Ishikawa (cell line): ENCODE results near the gene RNPEPL1.

Experiments
- CEBPB ChIP-seq: IDR thresholded peaks from 2 replicates; pipeline ENCODE4 v1.6.1; 2012
- EP300 ChIP-seq: IDR thresholded peaks from 2 replicates; pipeline ENCODE4 v1.6.1; 2012; ENCODE audit warnings: borderline replicate concordance
- TAF1 ChIP-seq: IDR thresholded peaks from 2 replicates; pipeline ENCODE4 v1.6.1; 2012; ENCODE audit warnings: low read depth, mild to moderate bottlenecking
- TEAD4 ChIP-seq: IDR thresholded peaks from 2 replicates; pipeline ENCODE4 v1.6.1; 2012
- TF ChIP-seq, protein P1 (sequence below): IDR thresholded peaks from 2 replicates; pipeline ENCODE4 v1.6.1; 2012

DNA sequence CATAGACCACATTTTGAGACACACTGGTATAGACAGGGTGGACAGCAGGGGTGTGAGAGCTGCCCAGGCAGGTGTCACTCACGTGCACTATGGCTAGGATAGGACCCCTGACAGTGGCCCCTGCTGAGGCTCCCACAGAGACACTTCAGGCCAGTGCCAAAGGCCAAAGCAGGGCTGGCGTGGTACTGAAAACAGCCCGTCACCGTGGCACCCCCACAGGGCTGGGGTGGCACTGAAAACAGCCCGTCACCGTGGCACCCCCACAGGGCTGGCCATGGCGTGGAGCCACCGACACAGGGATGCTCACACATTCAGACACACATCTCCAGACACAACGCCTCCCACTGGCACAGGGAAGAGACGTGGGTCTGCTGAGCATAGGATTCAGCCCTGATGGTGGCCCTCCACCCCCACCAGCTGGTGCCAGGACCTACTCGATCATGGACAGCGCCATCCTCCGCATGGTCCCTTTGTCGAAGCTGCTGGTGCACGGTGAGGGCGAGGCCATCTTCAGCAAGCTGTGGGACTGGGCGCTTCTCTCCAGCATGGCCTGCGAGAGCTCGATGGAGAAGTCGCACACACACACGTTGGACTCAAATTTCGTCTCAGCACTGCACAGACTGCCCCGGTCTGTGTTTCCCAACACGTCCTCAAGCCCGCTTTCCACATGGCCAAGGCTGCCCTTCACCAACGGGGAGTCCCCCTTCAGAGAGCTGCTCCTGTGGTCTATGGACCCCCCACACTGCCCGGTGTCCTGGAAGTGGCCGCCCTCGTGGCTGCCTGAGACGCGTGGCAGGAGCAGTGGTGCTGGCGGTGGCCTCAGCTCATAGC is 44.6 kb upstream of the RNPEPL1 start:
- TF ChIP-seq TEAD4 (no peak), EP300 (no peak), TAF1 (no peak), CEBPB (no peak)
- TF ChIP-seq, protein P1, sequence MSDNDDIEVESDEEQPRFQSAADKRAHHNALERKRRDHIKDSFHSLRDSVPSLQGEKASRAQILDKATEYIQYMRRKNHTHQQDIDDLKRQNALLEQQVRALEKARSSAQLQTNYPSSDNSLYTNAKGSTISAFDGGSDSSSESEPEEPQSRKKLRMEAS = no peak
